ENCODE data around the gene DUSP5.

The DUSP5 gene

DNA sequence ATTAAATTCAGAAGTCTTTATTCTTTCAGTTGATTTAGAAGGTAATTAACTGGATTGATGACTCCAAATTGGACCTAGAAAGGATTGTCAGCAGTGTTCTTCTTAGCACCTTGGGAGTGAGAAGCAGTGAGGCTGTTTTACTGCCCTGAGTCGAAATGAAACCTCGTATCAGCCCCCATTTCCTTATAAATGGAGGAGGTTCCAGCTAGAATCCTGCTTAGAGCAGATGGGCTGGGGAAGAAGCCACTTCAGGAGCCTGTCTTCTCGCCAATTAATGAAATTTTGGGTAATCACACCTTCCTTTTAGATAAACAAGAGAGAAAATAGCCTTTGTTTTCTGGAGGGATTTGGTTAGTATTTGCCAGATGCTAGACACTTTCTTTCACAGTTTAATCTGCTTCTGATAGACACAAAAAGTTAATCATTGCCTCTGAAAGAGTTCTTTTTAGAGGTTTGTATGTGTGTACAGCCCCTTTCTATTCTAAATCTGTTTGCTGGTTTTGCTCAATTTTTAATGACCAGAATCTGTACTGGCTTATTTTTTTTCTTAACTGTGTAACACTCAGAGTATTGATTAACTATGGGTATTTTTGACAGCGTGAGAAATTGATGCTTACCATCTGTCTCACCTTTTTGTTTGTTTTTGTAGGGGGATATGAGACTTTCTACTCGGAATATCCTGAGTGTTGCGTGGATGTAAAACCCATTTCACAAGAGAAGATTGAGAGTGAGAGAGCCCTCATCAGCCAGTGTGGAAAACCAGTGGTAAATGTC is 4.6 kb downstream of the DUSP5 start:
- Histone ChIP-seq H3K9me3 (ENCODE audit: control insufficient read depth, insufficient read depth, low read depth, low read length) (no peaks in the 10 kb centered on the region), H3K4me1 (ENCODE audit: control insufficient read depth, insufficient read depth, low read length) (peaks cover 38% of the 10 kb centered on the region), H3K36me3 (ENCODE audit: control insufficient read depth, insufficient read depth, low read length) (peaks cover 46% of the 10 kb centered on the region), H3K4me3 (ENCODE audit: low read depth, low read length) (no peak overlapping the region), H3K27ac (ENCODE audit: low read depth, low read length) (peak overlapping the region; percentile 23; the same call in 1 of the 2 replicates), H3K9ac (ENCODE audit: low read length) (peak overlapping the region; percentile 22), H3K27me3 (ENCODE audit: control insufficient read depth, insufficient read depth, low read length) (peaks cover 8% of the 10 kb centered on the region; the same call in 1 of the 2 replicates)

- Histone ChIP-seq H3K36me3 (ENCODE audit: control insufficient read depth, insufficient read depth, low read length) (peaks cover 53% of the 10 kb centered on the region), H3K9ac (ENCODE audit: low read length) (no peak overlapping the region), H3K9me3 (ENCODE audit: control insufficient read depth, insufficient read depth, low read depth, low read length) (no peaks in the 10 kb centered on the region), H3K27ac (ENCODE audit: low read depth, low read length) (no peak overlapping the region), H3K27me3 (ENCODE audit: control insufficient read depth, insufficient read depth, low read length) (peaks cover 8% of the 10 kb centered on the region; the same call in 1 of the 2 replicates), H3K4me3 (ENCODE audit: low read depth, low read length) (no peak overlapping the region), H3K4me1 (ENCODE audit: control insufficient read depth, insufficient read depth, low read length) (peaks cover 44% of the 10 kb centered on the region)
Measured at GRCh38 chr10:110502851-110503301, 5.2 kb downstream of the DUSP5 start.

GRCh38 chr10:110503528-110504110 is 5.9 kb downstream of the DUSP5 start:
- H3K9ac ChIP-seq (ENCODE audit: low read length): no peak overlapping the region
- H3K36me3 ChIP-seq (ENCODE audit: control insufficient read depth, insufficient read depth, low read length): peaks cover 60% of the 10 kb centered on the region
- H3K27me3 ChIP-seq (ENCODE audit: control insufficient read depth, insufficient read depth, low read length): peaks cover 4% of the 10 kb centered on the region; the same call in 1 of the 2 replicates
- H3K27ac ChIP-seq (ENCODE audit: low read depth, low read length): no peak overlapping the region
- no peak overlapping the region for H3K4me3 ChIP-seq (ENCODE audit: low read depth, low read length)
- peaks cover 47% of the 10 kb centered on the region for H3K4me1 ChIP-seq (ENCODE audit: control insufficient read depth, insufficient read depth, low read length)
- H3K9me3 ChIP-seq (ENCODE audit: control insufficient read depth, insufficient read depth, low read depth, low read length): no peaks in the 10 kb centered on the region

DNA sequence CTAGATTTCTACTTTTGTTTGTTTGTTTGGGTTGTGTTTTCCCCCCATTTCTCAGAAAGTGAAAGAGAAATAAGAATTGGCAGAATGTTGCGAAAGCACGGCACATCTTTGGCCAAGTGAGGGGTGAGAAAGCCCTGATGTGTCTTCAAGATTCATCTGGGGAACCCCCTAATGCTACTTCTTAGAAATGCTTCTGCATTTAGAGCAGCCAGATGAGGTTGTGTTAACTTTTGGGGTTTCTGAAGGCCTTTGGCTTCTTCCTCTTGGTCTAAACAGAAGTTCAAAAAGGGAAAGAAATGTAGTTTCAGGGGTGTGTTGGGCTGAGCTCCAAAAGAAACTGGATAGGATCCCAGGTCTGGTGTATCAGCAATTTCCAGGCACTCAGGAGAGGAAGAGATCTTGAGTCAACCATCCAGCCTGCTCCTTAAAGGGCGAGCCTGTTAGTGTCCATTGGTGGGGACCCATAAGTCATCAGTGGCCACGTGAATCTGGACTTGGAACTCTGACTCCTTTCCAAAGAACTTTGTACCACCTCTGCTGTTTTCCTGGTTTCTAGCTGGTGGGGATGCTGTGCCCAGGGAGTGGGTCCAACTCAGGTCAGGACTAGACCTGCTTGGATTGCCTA is 6.5 kb downstream of the DUSP5 start:
- H3K9me3 ChIP-seq (ENCODE audit: control insufficient read depth, insufficient read depth, low read depth, low read length): no peaks in the 10 kb centered on the region
- peaks cover 45% of the 10 kb centered on the region for H3K4me1 ChIP-seq (ENCODE audit: control insufficient read depth, insufficient read depth, low read length)
- H3K4me3 ChIP-seq (ENCODE audit: low read depth, low read length): no peak overlapping the region
- H3K27me3 ChIP-seq (ENCODE audit: control insufficient read depth, insufficient read depth, low read length): no peaks in the 10 kb centered on the region
- no peak overlapping the region for H3K27ac ChIP-seq (ENCODE audit: low read depth, low read length)
- peaks cover 66% of the 10 kb centered on the region for H3K36me3 ChIP-seq (ENCODE audit: control insufficient read depth, insufficient read depth, low read length)
- H3K9ac ChIP-seq (ENCODE audit: low read length): no peak overlapping the region

DNA sequence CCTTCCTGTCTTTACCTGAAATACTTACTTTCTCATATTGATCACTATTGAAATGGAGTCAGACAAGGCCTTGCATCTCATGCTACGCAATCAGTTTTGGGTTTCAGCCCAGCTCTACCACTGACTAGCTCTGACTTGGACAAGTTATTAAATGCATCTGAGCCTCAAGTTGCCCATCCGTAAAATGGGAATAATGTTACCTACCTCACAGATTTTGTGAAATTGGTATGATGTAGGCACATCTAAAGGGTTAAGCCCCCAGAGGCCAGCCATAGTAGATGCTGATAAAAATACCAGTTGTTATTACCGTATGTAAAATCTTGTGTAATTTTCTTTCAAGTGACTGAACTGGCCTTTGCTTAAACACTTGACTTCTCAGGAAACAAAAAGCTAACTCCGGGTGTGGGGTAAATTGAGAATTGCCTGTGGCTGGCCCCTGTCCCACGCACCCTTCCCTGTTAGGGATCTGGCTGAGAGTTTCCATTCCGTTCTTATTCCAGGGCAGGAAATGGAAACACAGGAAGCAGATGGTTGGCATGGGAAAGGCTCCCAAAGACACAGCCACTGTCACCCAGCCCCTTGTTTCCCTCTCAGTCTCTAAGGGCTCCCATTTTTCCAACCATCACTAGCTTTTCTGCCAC is 7.5 kb downstream of the DUSP5 start:
- Histone ChIP-seq H3K4me1 (ENCODE audit: control insufficient read depth, insufficient read depth, low read length) (peaks cover 35% of the 10 kb centered on the region), H3K4me3 (ENCODE audit: low read depth, low read length) (no peak overlapping the region), H3K27ac (ENCODE audit: low read depth, low read length) (no peak overlapping the region), H3K9ac (ENCODE audit: low read length) (no peak overlapping the region), H3K27me3 (ENCODE audit: control insufficient read depth, insufficient read depth, low read length) (no peaks in the 10 kb centered on the region), H3K36me3 (ENCODE audit: control insufficient read depth, insufficient read depth, low read length) (peaks cover 76% of the 10 kb centered on the region), H3K9me3 (ENCODE audit: control insufficient read depth, insufficient read depth, low read depth, low read length) (no peaks in the 10 kb centered on the region)

DNA sequence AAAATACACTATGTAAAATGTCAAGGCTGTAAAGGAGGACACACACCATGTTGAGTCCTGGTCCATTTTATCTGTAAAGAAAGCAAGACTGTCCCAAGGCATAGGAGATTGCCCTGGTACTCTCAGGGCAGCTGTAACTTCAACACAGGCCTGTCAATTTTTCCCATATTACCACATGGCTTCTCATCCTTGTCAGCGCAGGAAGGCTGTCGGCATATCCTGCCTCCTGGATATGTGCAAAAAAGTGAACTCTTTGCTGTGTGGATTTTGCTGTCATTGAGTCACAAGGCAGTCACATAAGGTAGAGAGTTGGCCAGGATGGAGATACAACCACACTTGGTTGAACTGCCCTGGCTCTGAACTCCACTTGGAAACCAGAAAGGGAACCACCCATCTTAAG is 8.7 kb downstream of the DUSP5 start:
- Histone ChIP-seq H3K4me3 (ENCODE audit: low read depth, low read length) (no peak overlapping the region), H3K27me3 (ENCODE audit: control insufficient read depth, insufficient read depth, low read length) (no peaks in the 10 kb centered on the region), H3K9me3 (ENCODE audit: control insufficient read depth, insufficient read depth, low read depth, low read length) (no peaks in the 10 kb centered on the region), H3K36me3 (ENCODE audit: control insufficient read depth, insufficient read depth, low read length) (peaks cover 88% of the 10 kb centered on the region), H3K4me1 (ENCODE audit: control insufficient read depth, insufficient read depth, low read length) (peaks cover 24% of the 10 kb centered on the region), H3K27ac (ENCODE audit: low read depth, low read length) (no peak overlapping the region), H3K9ac (ENCODE audit: low read length) (no peak overlapping the region)

DNA sequence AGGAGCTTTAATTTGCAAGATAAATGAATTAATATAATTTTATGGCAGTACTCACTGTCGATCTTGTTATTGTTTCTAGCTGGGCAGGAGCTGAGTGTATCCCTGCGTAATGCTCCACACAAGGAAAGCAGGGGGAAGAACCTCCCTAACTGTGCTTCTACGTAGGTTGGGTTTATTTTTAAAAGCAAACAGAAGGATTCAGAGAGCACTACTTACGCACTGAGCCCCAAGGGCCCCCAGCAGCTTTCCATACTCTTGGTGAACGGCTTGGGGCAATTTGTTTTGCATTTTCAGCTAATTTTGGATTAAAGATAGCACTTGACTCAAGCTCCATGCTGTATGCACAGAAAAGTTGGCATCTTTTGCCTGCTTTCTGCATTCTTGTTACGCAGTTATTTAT is 9.6 kb downstream of the DUSP5 start:
- Histone ChIP-seq H3K4me3 (ENCODE audit: low read depth, low read length) (no peak overlapping the region), H3K9me3 (ENCODE audit: control insufficient read depth, insufficient read depth, low read depth, low read length) (no peaks in the 10 kb centered on the region), H3K27me3 (ENCODE audit: control insufficient read depth, insufficient read depth, low read length) (no peaks in the 10 kb centered on the region), H3K9ac (ENCODE audit: low read length) (no peak overlapping the region), H3K4me1 (ENCODE audit: control insufficient read depth, insufficient read depth, low read length) (peaks cover 15% of the 10 kb centered on the region; the same call in 1 of the 2 replicates), H3K27ac (ENCODE audit: low read depth, low read length) (no peak overlapping the region), H3K36me3 (ENCODE audit: control insufficient read depth, insufficient read depth, low read length) (peaks cover 97% of the 10 kb centered on the region)

DNA sequence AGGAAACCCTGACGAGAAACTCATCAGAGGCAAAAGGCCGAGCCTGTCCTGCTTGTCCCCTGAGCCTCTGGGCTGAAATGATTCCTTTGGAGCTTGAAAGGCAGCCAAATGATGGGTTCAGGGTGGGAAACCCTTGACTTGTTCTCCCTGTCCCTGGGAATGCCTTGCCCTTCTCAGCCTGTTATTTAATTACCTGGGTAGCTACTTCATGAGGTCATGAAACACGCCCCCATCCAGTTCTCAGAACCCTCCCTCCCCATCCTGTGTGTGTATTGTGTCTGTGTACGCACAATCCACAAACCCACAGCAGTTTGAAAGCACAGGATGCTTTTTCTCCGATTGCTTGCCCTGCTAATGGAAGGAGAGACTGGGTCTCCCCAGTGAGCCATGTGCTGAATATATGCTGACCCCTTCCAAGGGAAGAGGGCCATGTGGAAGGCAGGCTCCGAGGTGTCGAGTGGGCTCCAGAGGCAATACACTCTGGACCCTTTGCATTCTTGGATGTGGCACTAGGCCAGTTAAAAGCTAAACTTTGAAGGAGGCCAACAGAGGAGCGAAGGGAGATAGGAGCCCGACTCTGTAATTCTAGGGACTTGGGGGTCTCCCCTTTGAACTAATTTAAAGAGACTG is 10.6 kb downstream of the DUSP5 start:
- peaks cover 98% of the 10 kb centered on the region for H3K36me3 ChIP-seq (ENCODE audit: control insufficient read depth, insufficient read depth, low read length)
- no peak overlapping the region for H3K9ac ChIP-seq (ENCODE audit: low read length)

GRCh38 chr10:110508806-110509544 is 11.3 kb downstream of the DUSP5 start:
- H3K9ac ChIP-seq (ENCODE audit: low read length): no peak overlapping the region
- peaks cover 98% of the 10 kb centered on the region for H3K36me3 ChIP-seq (ENCODE audit: control insufficient read depth, insufficient read depth, low read length)
- no peaks in the 10 kb centered on the region for H3K27me3 ChIP-seq (ENCODE audit: control insufficient read depth, insufficient read depth, low read length)
- no peak overlapping the region for H3K4me3 ChIP-seq (ENCODE audit: low read depth, low read length)
- no peaks in the 10 kb centered on the region for H3K9me3 ChIP-seq (ENCODE audit: control insufficient read depth, insufficient read depth, low read depth, low read length)
- H3K4me1 ChIP-seq (ENCODE audit: control insufficient read depth, insufficient read depth, low read length): peaks cover 10% of the 10 kb centered on the region; the same call in 1 of the 2 replicates
- no peak overlapping the region for H3K27ac ChIP-seq (ENCODE audit: low read depth, low read length)

More for the DNA sequence above, 10.6 kb downstream of the DUSP5 start:
- no peak overlapping the region for H3K27ac ChIP-seq (ENCODE audit: low read depth, low read length)
- no peaks in the 10 kb centered on the region for H3K9me3 ChIP-seq (ENCODE audit: control insufficient read depth, insufficient read depth, low read depth, low read length)
- peaks cover 10% of the 10 kb centered on the region; the same call in 1 of the 2 replicates for H3K4me1 ChIP-seq (ENCODE audit: control insufficient read depth, insufficient read depth, low read length)
- no peak overlapping the region for H3K4me3 ChIP-seq (ENCODE audit: low read depth, low read length)
- H3K27me3 ChIP-seq (ENCODE audit: control insufficient read depth, insufficient read depth, low read length): no peaks in the 10 kb centered on the region

DNA sequence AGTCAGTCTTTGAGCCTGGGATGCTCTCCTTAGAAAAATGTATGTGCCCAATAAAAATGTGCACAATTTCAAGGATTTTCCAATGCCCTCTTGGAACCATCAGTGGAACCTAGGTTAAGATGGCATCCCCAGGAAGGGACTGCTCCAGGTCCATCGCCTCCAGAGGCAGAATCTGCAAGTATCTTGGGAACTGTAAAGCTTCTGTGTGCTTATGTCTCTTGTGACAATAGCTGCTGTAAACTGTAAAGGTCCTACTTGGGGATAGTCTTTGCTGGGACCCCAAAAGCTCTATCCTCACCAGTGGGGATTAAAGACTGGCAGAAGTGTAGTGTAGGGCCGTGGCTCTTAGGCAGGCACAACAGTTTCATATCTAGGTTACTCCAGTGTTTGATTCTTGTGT is 11.9 kb downstream of the DUSP5 start:
- no peaks in the 10 kb centered on the region for H3K9me3 ChIP-seq (ENCODE audit: control insufficient read depth, insufficient read depth, low read depth, low read length)
- no peaks in the 10 kb centered on the region for H3K27me3 ChIP-seq (ENCODE audit: control insufficient read depth, insufficient read depth, low read length)
- no peak overlapping the region for H3K27ac ChIP-seq (ENCODE audit: low read depth, low read length)
- H3K4me1 ChIP-seq (ENCODE audit: control insufficient read depth, insufficient read depth, low read length): peaks cover 10% of the 10 kb centered on the region; the same call in 1 of the 2 replicates
- no peak overlapping the region for H3K4me3 ChIP-seq (ENCODE audit: low read depth, low read length)
- H3K9ac ChIP-seq (ENCODE audit: low read length): no peak overlapping the region
- H3K36me3 ChIP-seq (ENCODE audit: control insufficient read depth, insufficient read depth, low read length): peaks cover 95% of the 10 kb centered on the region
